ENCODE data around the gene CCNE1. TPM values are rescaled to one million over a fixed set of nuclear protein-coding genes. Genes with fewer than 3 reads are reported as not detected.

Gene CCNE1
- total and polyA plus RNA-seq, 9 of the 15 experiments (the other 6 are each of a cell fraction or from before 2014, with no cell fraction given), result 6.2 to 41.0 (median 31.6) TPM

DNA sequence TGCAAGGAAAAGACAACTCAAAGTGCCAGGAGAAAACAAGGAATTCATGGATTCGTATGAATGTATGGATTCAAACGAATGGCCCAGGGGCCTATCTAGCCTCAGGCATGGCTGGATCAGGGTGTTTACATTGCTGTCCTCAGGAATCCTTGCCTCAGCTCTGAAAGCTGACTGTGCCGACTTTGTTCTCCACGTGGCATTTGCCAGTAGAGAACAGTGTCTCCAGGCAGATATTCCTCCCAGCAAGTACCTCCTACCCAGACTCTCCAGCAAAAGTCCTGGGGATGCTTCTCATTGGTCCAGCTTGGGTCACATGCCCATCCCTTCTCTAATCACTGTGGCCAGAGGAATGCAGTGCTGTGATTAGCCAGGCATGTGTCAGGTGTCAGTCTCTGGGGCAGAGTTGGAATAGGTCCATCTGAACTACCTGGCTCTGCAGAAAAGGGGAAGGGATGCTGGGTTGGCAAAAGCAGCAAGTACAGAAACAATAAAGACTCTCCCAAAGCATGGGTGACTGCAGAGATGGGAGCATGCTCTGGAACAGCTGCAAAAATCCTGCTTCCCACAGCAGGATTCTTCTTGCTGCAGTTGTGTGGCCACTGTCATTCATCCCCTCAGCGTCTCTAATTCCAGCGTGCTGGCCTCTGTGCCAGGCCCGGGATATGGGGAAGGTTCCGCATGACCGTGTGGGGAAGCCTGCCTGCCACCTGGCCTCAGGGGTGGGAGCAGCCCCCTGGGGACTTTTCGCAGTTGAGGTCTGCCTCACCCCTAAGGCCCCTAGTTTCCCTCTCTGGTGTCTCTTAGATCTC lies 30.0 kb downstream of the CCNE1 start (continued):
- no peak for TF ChIP-seq HSF4 (CRISPR knock-in tag; IDR thresholded peaks at IDR 0.05; ENCODE audit: borderline replicate concordance)
- TF ChIP-seq, protein P1, sequence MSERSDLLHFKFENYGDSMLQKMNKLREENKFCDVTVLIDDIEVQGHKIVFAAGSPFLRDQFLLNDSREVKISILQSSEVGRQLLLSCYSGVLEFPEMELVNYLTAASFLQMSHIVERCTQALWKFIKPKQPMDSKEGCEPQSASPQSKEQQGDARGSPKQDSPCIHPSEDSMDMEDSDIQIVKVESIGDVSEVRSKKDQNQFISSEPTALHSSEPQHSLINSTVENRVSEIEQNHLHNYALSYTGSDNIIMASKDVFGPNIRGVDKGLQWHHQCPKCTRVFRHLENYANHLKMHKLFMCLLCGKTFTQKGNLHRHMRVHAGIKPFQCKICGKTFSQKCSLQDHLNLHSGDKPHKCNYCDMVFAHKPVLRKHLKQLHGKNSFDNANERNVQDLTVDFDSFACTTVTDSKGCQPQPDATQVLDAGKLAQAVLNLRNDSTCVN (CRISPR knock-in tag; IDR thresholded peaks at IDR 0.05), result no peak

GRCh38 chr19:29842471-29843179 lies 30.8 kb downstream of the CCNE1 start:
- no peaks in the 10 kb centered on the region for H3K9me3 ChIP-seq (replicated peaks; ENCODE audit: control insufficient read depth, insufficient read depth, low read depth, low read length)
- ChIA-PET CTCF (ENCODE audit: low intra/inter-chr PET ratio) (no interaction called here), POLR2A (interaction anchor here (0.7 to 0.8 kb wide), 2 partner anchors 8 to 23 kb away, joined by 3 read pairs; no protein-coding TSS in a partner anchor)
- no peak overlapping the region for H3K27ac ChIP-seq (ENCODE audit: extremely low read depth, low read depth, low read length)
- in situ Hi-C loops (cut with MboI) (no loop called here), intact Hi-C loops (cut with micrococcal nuclease) (no loop called here)
- peaks cover 0 to 24% of the 10 kb centered on the region in 2 experiments; a peak in 4 of 5 replicates for H3K4me1 ChIP-seq (replicated peaks in 1 of 2; ENCODE audit: control insufficient read depth in 2 of 2, insufficient read depth in 2 of 2, low read length in 2 of 2)
- peaks cover 17% of the 10 kb centered on the region for H4K20me1 ChIP-seq (replicated peaks; ENCODE audit: control insufficient read depth, insufficient read depth, low read length)
- no peaks in the 10 kb centered on the region for H3K36me3 ChIP-seq (ENCODE audit: control insufficient read depth, insufficient read depth, low read length)
- H3K4me3 ChIP-seq, result no peak overlapping the region
- no TSS peak for BruUV-seq (replicated peaks)
- ATAC-seq (no peak), FAIRE-seq (no peak), DNase-seq (ENCODE audit: extremely low read depth in 1 of 4, low spot score in 3 of 4) (no peak)
- TF ChIP-seq CEBPB (tag; IDR thresholded peaks at IDR 0.05) (peak; percentile 61), TSC22D4 (tag; IDR thresholded peaks at IDR 0.05) (no peak), CEBPG (CRISPR knock-in tag; IDR thresholded peaks at IDR 0.05) (no peak), CEBPG (tag; conservative IDR thresholded peaks at IDR 0.05 in 1 of 2, IDR thresholded peaks at IDR 0.05 in 1 of 2) (0 out of 4 replicates have a peak, but pooled peaks of 1 of the 2 experiments have one; percentile 6), RBM25 (IDR thresholded peaks at IDR 0.05; ENCODE audit: low read depth, low read length, severe bottlenecking) (peak; percentile 41)
- TF ChIP-seq, protein P2, sequence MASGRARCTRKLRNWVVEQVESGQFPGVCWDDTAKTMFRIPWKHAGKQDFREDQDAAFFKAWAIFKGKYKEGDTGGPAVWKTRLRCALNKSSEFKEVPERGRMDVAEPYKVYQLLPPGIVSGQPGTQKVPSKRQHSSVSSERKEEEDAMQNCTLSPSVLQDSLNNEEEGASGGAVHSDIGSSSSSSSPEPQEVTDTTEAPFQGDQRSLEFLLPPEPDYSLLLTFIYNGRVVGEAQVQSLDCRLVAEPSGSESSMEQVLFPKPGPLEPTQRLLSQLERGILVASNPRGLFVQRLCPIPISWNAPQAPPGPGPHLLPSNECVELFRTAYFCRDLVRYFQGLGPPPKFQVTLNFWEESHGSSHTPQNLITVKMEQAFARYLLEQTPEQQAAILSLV (tag; IDR thresholded peaks at IDR 0.05), result no peak
- H3K9ac ChIP-seq (ENCODE audit: insufficient read depth in 1 of 2, low read depth in 2 of 2, low read length in 2 of 2), result no peak overlapping the region; a peak in 1 of 4 replicates
- H3K9me1 ChIP-seq (ENCODE audit: control insufficient read depth, insufficient read depth, low read length), result peaks cover 3% of the 10 kb centered on the region
- H3K27me3 ChIP-seq (ENCODE audit: control insufficient read depth in 2 of 2, insufficient read depth in 2 of 2, low read length in 2 of 2), result peaks cover 35 to 63% of the 10 kb centered on the region in 2 experiments
- H3K79me2 ChIP-seq (ENCODE audit: control insufficient read depth, insufficient read depth, low read length), result no peaks in the 10 kb centered on the region
- 41% methylated on average over 10 of the region's 11 CpGs for WGBS (ENCODE audit: insufficient coverage, low coverage, missing lambda C conversion rate)
- H3K4me2 ChIP-seq (ENCODE audit: insufficient read depth, low read length), result no peak overlapping the region
- no peak overlapping the region for H2AFZ ChIP-seq (ENCODE audit: low read depth, low read length)
